Thyroid gland (tissue), 4 donors: ENCODE data around the gene DOK1. TPM values are rescaled to one million over a fixed set of nuclear protein-coding genes. Genes with fewer than 3 reads are reported as not detected.

Source experiments
- DNase-seq, 2 donors: peaks; one replicate each; pipeline ENCODE4 v3.0.0-alpha.2; 2019
- H3K27ac ChIP-seq, 3 donors: fragments of 200-600 bp; sonication (generic); 1 replicate in 2 of 3; 2 replicates in 1 of 3; pipeline ENCODE4 v1.5.1; 2016 to 2019; ENCODE audit warnings: mild to moderate bottlenecking in 1 of 3, moderate library complexity in 1 of 3
- H3K27me3 ChIP-seq: fragments of 200-600 bp; sonication (generic); one replicate; pipeline ENCODE4 v1.5.1; 2019
- H3K36me3 ChIP-seq, 2 donors: fragments of 200-600 bp; sonication (generic); one replicate each; pipeline ENCODE4 v1.5.1; 2016 to 2019
- H3K4me1 ChIP-seq, 2 donors: fragments of 200-600 bp; sonication (generic); one replicate each; pipeline ENCODE4 v1.5.1; 2017 to 2019
- H3K4me3 ChIP-seq, 3 donors: fragments of 200-600 bp; sonication (generic); replicated peaks in 1 of 3; 1 replicate in 2 of 3; 2 replicates in 1 of 3; pipeline ENCODE4 v1.5.1; 2016; ENCODE audit warnings: mild to moderate bottlenecking in 1 of 3
- H3K9me3 ChIP-seq: fragments of 200-600 bp; sonication (generic); one replicate; pipeline ENCODE4 v1.5.1; 2017
- POLR2A ChIP-seq, 2 donors: fragments of 450-650 bp; IDR thresholded peaks; one replicate each; pipeline ENCODE4 v1.6.1; 2017; ENCODE audit warnings: antibody characterized with exemption in 2 of 2, mild to moderate bottlenecking in 2 of 2, moderate library complexity in 1 of 2
- WGBS, 2 donors: methylation state at CpG; one replicate each; pipeline ENCODE4 v1.1.5; 2017; 5-methylcytosine and 5-hydroxymethylcytosine counted together
- intact Hi-C: fragments of 100-400 bp; cut with DNase I; formaldehyde crosslinking; loops from one replicate; pipeline ENCODE4 v1.15.1; 2023
- total RNA-seq, 4 donors: library from RNA; depleted of rRNA; stranded (reverse); fragments of >200 nt; gene quantifications; one replicate each; pipeline ENCODE4 v1.2.3, GENCODE V29; 2016
- TF ChIP-seq, protein P1 (sequence below), 6 experiments: fragments of 200-600 bp in 3 of 6; fragments of 450-650 bp in 3 of 6; sonication (generic) in 3 of 6; IDR thresholded peaks; one replicate each; pipeline ENCODE4 v1.5.1; 2016 to 2019; ENCODE audit warnings: antibody characterized with exemption in 6 of 6, mild to moderate bottlenecking in 2 of 6, inconsistent platforms in 1 of 6, moderate library complexity in 1 of 6

Gene DOK1
- total RNA-seq, 4 donors from 2014 or later: 14.4 to 19.4 (median 18.4) TPM

DNA sequence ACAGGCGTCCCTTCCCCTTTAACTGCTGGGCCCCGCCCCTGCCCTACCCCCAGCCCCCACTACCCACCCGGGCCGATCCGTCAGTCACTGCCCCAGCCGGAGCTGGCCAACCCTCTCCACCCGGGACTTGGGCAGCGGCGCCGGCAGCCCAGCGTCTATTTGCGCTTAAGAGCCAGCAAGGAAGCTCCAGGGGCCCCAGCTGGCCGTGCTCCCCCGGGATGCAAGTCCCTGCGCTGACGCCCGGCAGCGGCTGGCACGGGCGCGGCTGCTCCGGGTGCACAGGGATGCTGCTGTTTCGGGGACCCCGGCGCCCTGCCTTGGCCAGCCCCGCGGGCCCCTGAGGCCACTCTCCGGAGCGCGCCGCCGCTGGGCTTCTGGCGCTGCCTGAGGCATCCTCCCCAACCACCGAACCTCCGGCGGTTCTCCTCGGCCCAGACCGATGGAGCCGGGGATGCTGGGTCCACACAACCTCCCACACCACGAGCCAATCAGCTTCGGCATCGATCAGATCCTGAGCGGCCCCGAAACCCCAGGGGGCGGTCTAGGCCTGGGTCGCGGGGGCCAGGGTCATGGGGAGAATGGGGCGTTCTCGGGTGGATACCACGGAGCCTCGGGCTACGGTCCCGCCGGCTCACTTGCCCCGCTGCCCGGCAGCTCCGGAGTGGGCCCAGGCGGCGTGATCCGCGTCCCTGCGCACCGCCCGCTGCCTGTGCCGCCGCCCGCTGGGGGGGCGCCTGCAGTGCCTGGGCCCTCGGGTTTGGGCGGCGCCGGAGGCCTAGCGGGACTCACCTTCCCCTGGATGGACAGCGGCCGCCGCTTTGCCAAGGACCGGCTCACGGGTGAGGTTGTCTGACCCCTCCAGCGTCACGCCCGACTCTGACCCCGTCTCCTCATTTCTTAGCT, 39.9 kb upstream of the DOK1 start, which contains the start of gene TLX2:
Gene TLX2, plus strand, starts transcription at position 83 of the 903 bp plus-strand sequence. Its CDS starts 357 bp downstream, at position 440.
- H3K4me1 ChIP-seq: peaks cover 7 to 26% of the 10 kb centered on the region in 2 donors
- H3K36me3 ChIP-seq: no peaks in the 10 kb centered on the region
- WGBS, 2 donors: 9% methylated on average over 10 to 19 of the region's 82 CpGs
- no peak within 1 kb of the TSS for H3K4me3 ChIP-seq
- no peak for DNase-seq
- intact Hi-C loops: no loop called here
- H3K9me3 ChIP-seq: no peaks in the 10 kb centered on the region
- no peak within 1 kb of the TSS for H3K27ac ChIP-seq
- TF ChIP-seq, protein P1, sequence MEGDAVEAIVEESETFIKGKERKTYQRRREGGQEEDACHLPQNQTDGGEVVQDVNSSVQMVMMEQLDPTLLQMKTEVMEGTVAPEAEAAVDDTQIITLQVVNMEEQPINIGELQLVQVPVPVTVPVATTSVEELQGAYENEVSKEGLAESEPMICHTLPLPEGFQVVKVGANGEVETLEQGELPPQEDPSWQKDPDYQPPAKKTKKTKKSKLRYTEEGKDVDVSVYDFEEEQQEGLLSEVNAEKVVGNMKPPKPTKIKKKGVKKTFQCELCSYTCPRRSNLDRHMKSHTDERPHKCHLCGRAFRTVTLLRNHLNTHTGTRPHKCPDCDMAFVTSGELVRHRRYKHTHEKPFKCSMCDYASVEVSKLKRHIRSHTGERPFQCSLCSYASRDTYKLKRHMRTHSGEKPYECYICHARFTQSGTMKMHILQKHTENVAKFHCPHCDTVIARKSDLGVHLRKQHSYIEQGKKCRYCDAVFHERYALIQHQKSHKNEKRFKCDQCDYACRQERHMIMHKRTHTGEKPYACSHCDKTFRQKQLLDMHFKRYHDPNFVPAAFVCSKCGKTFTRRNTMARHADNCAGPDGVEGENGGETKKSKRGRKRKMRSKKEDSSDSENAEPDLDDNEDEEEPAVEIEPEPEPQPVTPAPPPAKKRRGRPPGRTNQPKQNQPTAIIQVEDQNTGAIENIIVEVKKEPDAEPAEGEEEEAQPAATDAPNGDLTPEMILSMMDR (IDR thresholded peaks at IDR 0.05): no peak
- no peak for TF ChIP-seq POLR2A (IDR thresholded peaks at IDR 0.05)
- H3K27me3 ChIP-seq: peaks cover 53% of the 10 kb centered on the region

DNA sequence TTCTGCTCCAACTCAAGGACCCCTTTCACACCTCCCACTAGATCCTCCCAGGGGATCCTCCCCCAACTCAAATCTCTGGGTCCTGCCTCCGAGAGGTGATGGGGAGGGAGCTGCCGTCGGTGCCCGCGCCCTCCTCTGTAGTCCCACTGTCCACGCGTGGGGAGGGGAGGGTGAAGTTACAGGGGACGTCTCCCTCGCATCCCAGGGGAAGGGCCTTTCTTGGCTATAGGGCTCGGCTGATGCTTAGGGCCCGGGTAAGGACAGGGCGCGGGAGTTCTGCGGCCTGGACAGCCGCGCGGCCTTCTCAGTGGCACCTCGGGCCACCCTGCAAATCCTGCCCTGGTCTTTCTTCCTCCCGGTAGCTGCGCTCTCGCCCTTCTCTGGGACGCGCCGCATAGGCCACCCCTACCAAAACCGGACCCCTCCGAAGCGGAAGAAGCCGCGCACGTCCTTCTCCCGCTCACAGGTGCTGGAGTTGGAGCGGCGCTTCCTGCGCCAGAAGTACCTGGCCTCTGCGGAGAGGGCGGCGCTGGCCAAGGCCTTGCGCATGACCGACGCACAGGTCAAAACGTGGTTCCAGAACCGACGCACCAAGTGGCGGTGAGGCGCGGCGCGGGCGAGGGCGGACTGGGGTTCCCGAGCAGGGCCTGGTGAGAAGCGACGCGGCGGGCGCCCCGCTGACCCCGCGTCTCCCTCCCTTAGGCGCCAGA, 39.1 kb upstream of the DOK1 start:
- intact Hi-C loops: no loop called here
- H3K4me3 ChIP-seq: no peak overlapping the region
- H3K9me3 ChIP-seq: no peaks in the 10 kb centered on the region
- H3K4me1 ChIP-seq: peaks cover 7 to 26% of the 10 kb centered on the region in 2 donors
- TF ChIP-seq POLR2A (IDR thresholded peaks at IDR 0.05): no peak
- TF ChIP-seq, protein P1 (IDR thresholded peaks at IDR 0.05): no peak
- H3K36me3 ChIP-seq: no peaks in the 10 kb centered on the region
- no peak overlapping the region for H3K27ac ChIP-seq
- 5 to 6% methylated on average over 18 to 23 of the region's 60 CpGs for WGBS, 2 donors
- H3K27me3 ChIP-seq: peaks cover 53% of the 10 kb centered on the region
- peak in 1 of 2 donors; percentile 23 for DNase-seq

DNA sequence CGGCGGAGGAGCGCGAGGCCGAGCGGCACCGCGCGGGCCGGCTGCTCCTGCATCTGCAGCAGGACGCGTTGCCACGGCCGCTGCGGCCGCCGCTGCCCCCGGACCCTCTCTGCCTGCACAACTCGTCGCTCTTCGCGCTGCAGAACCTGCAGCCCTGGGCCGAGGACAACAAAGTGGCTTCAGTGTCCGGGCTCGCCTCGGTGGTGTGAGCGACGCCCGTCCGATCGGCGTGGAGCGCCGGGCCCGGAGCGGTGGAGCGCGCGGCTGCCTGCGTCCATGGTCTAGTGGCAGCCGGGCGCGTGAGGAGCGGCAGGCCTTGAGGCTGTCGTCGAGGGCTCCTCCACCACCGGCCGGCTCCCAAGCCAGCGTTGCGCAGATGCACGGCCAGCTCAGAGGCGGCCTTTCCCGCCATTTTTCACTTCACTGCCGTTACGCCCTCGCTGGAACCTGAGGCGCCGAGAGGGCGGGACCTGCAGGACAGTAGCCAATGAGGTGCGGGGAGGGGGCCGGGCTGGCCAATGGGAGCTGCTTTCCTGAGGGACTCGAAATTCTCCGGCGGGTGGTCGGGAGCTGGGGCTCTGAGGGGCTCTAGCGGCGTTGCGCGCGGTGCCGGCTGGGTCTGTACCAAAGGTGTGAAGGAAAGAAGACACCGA, 38.4 kb upstream of the DOK1 start:
- Histone ChIP-seq H3K4me1 (peaks cover 7 to 26% of the 10 kb centered on the region in 2 donors), H3K36me3 (no peaks in the 10 kb centered on the region), H3K27me3 (peaks cover 53% of the 10 kb centered on the region), H3K4me3 (no peak overlapping the region), H3K27ac (no peak overlapping the region), H3K9me3 (no peaks in the 10 kb centered on the region)
- 0 to 6% methylated on average over 7 to 40 of the region's 72 CpGs for WGBS, 2 donors
- intact Hi-C loops: no loop called here
- peak in 1 of 2 donors; percentile 38 for DNase-seq
- no peak for TF ChIP-seq POLR2A (IDR thresholded peaks at IDR 0.05)
- TF ChIP-seq, protein P1 (IDR thresholded peaks at IDR 0.05): no peak

- H3K27me3 ChIP-seq: peaks cover 50% of the 10 kb centered on the region
- TF ChIP-seq, protein P1 (IDR thresholded peaks at IDR 0.05): no peak
- no peak for TF ChIP-seq POLR2A (IDR thresholded peaks at IDR 0.05)
Observed at GRCh38 chr2:74516650-74517049, 37.9 kb upstream of the DOK1 start.

More at GRCh38 chr2:74516650-74517049, 37.9 kb upstream of the DOK1 start:
- Histone ChIP-seq H3K9me3 (no peaks in the 10 kb centered on the region), H3K27ac (no peak overlapping the region), H3K36me3 (no peaks in the 10 kb centered on the region), H3K4me1 (peaks cover 7 to 26% of the 10 kb centered on the region in 2 donors), H3K4me3 (no peak overlapping the region)
- 63 to 64% methylated on average over 13 of the region's 13 CpGs for WGBS, 2 donors
- no peak for DNase-seq
- intact Hi-C loops: no loop called here
